Duodenal mucosa (tissue), 2 donors: ENCODE measurements around the gene SUPV3L1.
"Not testable (repeated sequence)": the region's sequence is repeated elsewhere in the genome, so short reads cannot be mapped to it uniquely, and the experiment has no call there.

ENCODE experiments used
- H3K27ac ChIP-seq: one replicate; pipeline ENCODE4 v1.7.0; 2013; ENCODE audit warnings: low read depth, low read length
- H3K27me3 ChIP-seq, 2 donors: one replicate each; pipeline ENCODE4 v1.7.0; 2013; ENCODE audit warnings: low read length in 2 of 2, control low read depth in 1 of 2; ENCODE audit not compliant: insufficient read depth in 2 of 2, control insufficient read depth in 1 of 2
- H3K36me3 ChIP-seq, 2 donors: one replicate each; pipeline ENCODE4 v1.7.0; 2013; ENCODE audit warnings: low read length in 2 of 2, control low read depth in 1 of 2; ENCODE audit not compliant: insufficient read depth in 2 of 2, control insufficient read depth in 1 of 2
- H3K4me1 ChIP-seq, 2 donors: one replicate each; pipeline ENCODE4 v1.7.0; 2013; ENCODE audit warnings: low read length in 2 of 2, control low read depth in 1 of 2; ENCODE audit not compliant: insufficient read depth in 2 of 2, control insufficient read depth in 1 of 2
- H3K4me3 ChIP-seq, 2 donors: one replicate each; pipeline ENCODE4 v1.7.0; 2013; ENCODE audit warnings: low read length in 2 of 2, low read depth in 1 of 2
- H3K9ac ChIP-seq, 2 donors: one replicate each; pipeline ENCODE4 v1.7.0; 2013; ENCODE audit warnings: low read length in 2 of 2, low read depth in 1 of 2
- H3K9me3 ChIP-seq, 2 donors: one replicate each; pipeline ENCODE4 v1.7.0; 2013; ENCODE audit warnings: low read length in 2 of 2, control low read depth in 1 of 2; ENCODE audit not compliant: control insufficient read depth in 1 of 2

Gene SUPV3L1

DNA sequence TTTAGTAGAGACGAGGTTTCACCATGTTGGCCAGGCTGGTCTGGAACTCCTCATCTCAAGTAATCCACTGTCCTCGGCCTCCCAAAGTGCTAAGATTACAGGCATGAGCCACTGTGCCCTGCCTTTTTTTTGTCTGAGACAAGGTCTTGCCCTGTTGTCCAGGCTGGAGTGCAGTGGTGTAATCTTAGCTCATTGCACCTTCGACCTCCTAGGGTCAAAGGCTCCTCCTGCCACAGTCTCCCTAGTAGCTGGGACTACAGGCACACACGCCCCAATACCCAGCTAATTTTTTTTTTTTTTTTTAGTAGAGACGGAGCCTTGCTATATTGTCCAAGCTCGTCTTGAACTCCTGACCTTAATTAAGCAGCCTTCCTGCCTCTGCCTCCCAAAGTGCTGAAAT, 26.8 kb upstream of the SUPV3L1 start:
- Histone ChIP-seq H3K27ac (no peak overlapping the region), H3K9ac (no peak overlapping the region), H3K9me3 (no peaks in the 10 kb centered on the region), H3K4me1 (no peaks in the 10 kb centered on the region), H3K36me3 (peaks cover 0 to 11% of the 10 kb centered on the region in 2 donors), H3K27me3 (no peaks in the 10 kb centered on the region), H3K4me3 (no peak overlapping the region)

DNA sequence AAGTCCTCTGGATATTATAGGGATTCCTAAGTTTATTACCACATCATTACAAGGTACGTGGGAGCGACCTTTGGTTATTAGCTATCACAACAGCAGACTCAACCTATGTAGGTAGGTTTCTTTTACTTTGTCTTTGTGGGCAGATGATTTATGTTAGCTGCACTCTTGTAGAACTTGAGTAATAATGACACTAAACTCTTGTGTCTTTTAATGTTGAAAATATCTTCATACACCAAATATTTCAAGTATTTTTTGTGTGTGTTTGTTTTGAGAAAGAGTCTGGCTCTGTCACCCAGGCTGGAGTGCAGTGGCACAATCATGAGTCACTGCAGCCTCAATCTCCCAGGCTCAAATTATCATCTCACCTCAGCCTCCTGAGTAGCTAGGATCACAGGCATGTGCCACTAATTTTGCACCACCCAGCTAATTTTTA, 19.2 kb upstream of the SUPV3L1 start:
- Histone ChIP-seq H3K4me1 (no peaks in the 10 kb centered on the region), H3K9me3 (no peaks in the 10 kb centered on the region), H3K9ac (no peak overlapping the region), H3K27ac (no peak overlapping the region), H3K27me3 (no peaks in the 10 kb centered on the region), H3K36me3 (peaks cover 0 to 52% of the 10 kb centered on the region in 2 donors), H3K4me3 (no peak overlapping the region)

GRCh38 chr10:69168493-69168892, 11.5 kb upstream of the SUPV3L1 start:
- H3K27me3 ChIP-seq, result no peaks in the 10 kb centered on the region
- H3K9me3 ChIP-seq, result no peaks in the 10 kb centered on the region
- no peak overlapping the region for H3K27ac ChIP-seq
- no peaks in the 10 kb centered on the region for H3K4me1 ChIP-seq
- H3K36me3 ChIP-seq, result peaks cover 19 to 29% of the 10 kb centered on the region in 2 donors
- H3K9ac ChIP-seq, result no peak overlapping the region
- H3K4me3 ChIP-seq, result no peak overlapping the region

DNA sequence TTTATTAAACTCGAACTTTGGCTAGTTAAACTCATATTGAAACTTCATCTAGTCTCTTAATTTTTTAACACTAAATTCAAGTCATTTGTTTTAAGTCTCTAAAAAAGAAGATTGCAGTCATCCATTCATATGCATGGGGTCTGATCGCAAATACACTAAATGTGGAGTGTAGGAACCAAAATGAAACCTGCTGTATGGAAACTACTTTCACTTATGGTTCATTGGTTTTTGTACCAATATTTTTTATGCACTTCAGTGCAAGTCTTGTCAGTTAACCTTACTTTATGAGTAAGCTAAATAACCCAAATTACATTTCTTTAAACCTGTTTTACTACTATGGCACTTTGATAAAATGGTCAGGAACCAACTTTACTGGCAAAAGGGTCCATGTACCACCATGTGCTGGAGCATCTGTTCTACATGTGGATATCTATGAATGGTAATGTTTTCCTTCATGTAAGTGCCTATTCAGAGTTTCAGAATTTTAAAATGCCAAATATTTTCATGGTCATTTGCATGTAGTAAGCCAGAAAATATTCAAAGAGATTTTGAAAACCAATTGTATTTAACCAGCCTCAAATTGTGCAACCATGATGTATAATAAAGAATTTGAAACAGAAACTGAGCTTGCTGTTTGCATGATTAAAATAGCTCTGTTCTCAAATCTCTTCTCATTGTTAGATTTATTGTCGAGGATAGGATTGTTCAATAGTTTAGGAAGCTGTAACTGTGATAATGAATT, 7.6 kb upstream of the SUPV3L1 start:
- Histone ChIP-seq H3K9me3 (no peaks in the 10 kb centered on the region), H3K9ac (no peak overlapping the region), H3K27me3 (no peaks in the 10 kb centered on the region), H3K27ac (no peak overlapping the region), H3K36me3 (peaks cover 19 to 20% of the 10 kb centered on the region in 2 donors), H3K4me1 (no peaks in the 10 kb centered on the region), H3K4me3 (no peak overlapping the region)

GRCh38 chr10:69175326-69175725, 4.7 kb upstream of the SUPV3L1 start:
- H3K36me3 ChIP-seq, result peaks cover 9 to 12% of the 10 kb centered on the region in 2 donors
- H3K27ac ChIP-seq, H3K4me3 ChIP-seq, H3K4me1 ChIP-seq, H3K9me3 ChIP-seq, H3K27me3 ChIP-seq, H3K9ac ChIP-seq: not testable (repeated sequence)

GRCh38 chr10:69176823-69177222, 3.2 kb upstream of the SUPV3L1 start:
- Histone ChIP-seq H3K36me3 (peaks cover 5 to 6% of the 10 kb centered on the region in 2 donors), H3K27me3 (no peaks in the 10 kb centered on the region), H3K27ac (no peak overlapping the region), H3K4me1 (peaks cover 9 to 21% of the 10 kb centered on the region in 2 donors), H3K9ac (no peak overlapping the region), H3K9me3 (no peaks in the 10 kb centered on the region), H3K4me3 (no peak overlapping the region)

GRCh38 chr10:69179089-69179742, 818 bp upstream of the SUPV3L1 start:
- Histone ChIP-seq H3K9me3 (no peaks in the 10 kb centered on the region), H3K4me3 (peak overlapping the region; percentile 95 to 99), H3K9ac (peak overlapping the region; percentile 89 to 94), H3K36me3 (peaks cover 0 to 12% of the 10 kb centered on the region in 2 donors), H3K27me3 (no peaks in the 10 kb centered on the region), H3K27ac (no peak overlapping the region), H3K4me1 (peaks cover 9 to 21% of the 10 kb centered on the region in 2 donors)

- peaks cover 0 to 21% of the 10 kb centered on the region in 2 donors for H3K36me3 ChIP-seq
- peak overlapping the region; percentile 89 to 94 for H3K9ac ChIP-seq
- H3K27me3 ChIP-seq, result no peaks in the 10 kb centered on the region
- H3K9me3 ChIP-seq, result no peaks in the 10 kb centered on the region
- H3K4me3 ChIP-seq, result peak overlapping the region; percentile 95 to 99
- H3K4me1 ChIP-seq, result peaks cover 9 to 21% of the 10 kb centered on the region in 2 donors
- H3K27ac ChIP-seq, result peak overlapping the region; percentile 81
Measured at GRCh38 chr10:69180525-69181204, 631 bp downstream of the SUPV3L1 start.

DNA sequence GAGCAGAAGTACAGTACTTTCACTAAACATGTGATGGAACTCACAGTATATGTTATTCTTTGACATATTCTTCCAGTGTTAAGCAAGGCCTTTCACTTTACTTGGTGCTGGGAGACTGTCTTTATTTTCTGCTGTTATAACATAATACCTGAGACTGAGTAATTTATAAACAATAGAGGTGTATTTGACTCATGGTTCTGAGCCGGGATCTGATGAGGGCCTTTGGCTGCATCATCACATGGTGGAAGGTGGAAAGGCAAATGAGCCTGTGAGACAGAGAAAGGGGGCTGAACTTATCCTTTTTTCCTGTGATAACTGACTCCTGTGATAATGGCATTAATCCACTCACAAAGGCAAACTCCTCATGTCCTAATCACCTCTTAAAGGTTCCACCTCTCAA, 1.4 kb downstream of the SUPV3L1 start:
- no peaks in the 10 kb centered on the region for H3K27me3 ChIP-seq
- H3K36me3 ChIP-seq, result peaks cover 2 to 28% of the 10 kb centered on the region in 2 donors
- H3K4me1 ChIP-seq, result peaks cover 9 to 21% of the 10 kb centered on the region in 2 donors
- H3K27ac ChIP-seq, result no peak overlapping the region
- no peaks in the 10 kb centered on the region for H3K9me3 ChIP-seq
- H3K9ac ChIP-seq, result peak overlapping the region; percentile 89 to 94
- H3K4me3 ChIP-seq, result peak overlapping the region; percentile 95 to 99

DNA sequence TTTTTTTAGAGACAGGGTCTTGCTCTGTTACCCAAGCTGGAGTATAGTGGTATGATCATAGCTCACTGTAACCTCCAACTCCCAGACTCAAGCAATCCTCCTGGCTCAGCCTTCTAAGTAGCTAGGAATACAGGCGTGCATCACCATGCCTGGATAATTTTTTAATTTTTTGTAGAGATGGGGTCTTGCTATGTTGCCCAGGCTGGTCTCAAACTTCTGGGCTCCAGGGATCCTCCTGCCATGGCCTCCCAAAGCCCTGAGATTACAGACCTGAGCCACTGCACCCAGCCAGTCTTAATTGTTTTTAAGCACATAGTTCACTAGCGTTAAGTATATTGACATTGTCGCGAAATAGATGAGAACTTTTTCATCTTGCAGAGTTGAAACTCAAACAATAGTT, 2.0 kb downstream of the SUPV3L1 start:
- Histone ChIP-seq H3K9ac (no peak overlapping the region), H3K4me1 (peaks cover 9 to 21% of the 10 kb centered on the region in 2 donors), H3K9me3 (no peaks in the 10 kb centered on the region), H3K4me3 (no peak overlapping the region), H3K27me3 (no peaks in the 10 kb centered on the region), H3K36me3 (peaks cover 8 to 34% of the 10 kb centered on the region in 2 donors), H3K27ac (no peak overlapping the region)
